Measurements from ENCODE around the gene WDR7. TPM values are rescaled to one million over a fixed set of nuclear protein-coding genes. Genes with fewer than 3 reads are reported as not detected.

The WDR7 gene
- total and polyA plus RNA-seq, 4 donors, result 3.7 to 42.7 (median 19.0) TPM

GRCh38 chr18:57051021-57051656, 400.0 kb downstream of the WDR7 start:
- WGBS, 2 donors, result 42 to 54% methylated on average over 3 of the region's 3 CpGs
- TF ChIP-seq CTCF (IDR thresholded peaks at IDR 0.05; ENCODE audit: control extremely low read depth, extremely low read depth), result no peak
- Histone ChIP-seq H3K4me3 (no peak overlapping the region), H3K27me3 (ENCODE audit: control insufficient read depth in 3 of 3, insufficient read depth in 3 of 3, low read length in 2 of 3) (no peaks in the 10 kb centered on the region), H3K9me3 (ENCODE audit: control insufficient read depth in 4 of 4, insufficient read depth in 3 of 4, low read length in 3 of 4) (peaks cover 0 to 7% (median 0%) of the 10 kb centered on the region in 4 donors), H3K4me1 (ENCODE audit: control insufficient read depth in 5 of 5, insufficient read depth in 5 of 5, low read length in 5 of 5) (no peaks in the 10 kb centered on the region), H3K27ac (ENCODE audit: low read depth in 1 of 2, low read length in 1 of 2) (no peak overlapping the region), H3K36me3 (ENCODE audit: control insufficient read depth in 4 of 4, insufficient read depth in 4 of 4, low read length in 4 of 4) (no peaks in the 10 kb centered on the region), H3K9ac (ENCODE audit: insufficient read depth in 1 of 2, low read length in 2 of 2) (no peak overlapping the region)
- DNase-seq (peak in 1 of 3 donors; percentile 4), ATAC-seq (ENCODE audit: insufficient read depth, low FRiP score) (no peak)

DNA sequence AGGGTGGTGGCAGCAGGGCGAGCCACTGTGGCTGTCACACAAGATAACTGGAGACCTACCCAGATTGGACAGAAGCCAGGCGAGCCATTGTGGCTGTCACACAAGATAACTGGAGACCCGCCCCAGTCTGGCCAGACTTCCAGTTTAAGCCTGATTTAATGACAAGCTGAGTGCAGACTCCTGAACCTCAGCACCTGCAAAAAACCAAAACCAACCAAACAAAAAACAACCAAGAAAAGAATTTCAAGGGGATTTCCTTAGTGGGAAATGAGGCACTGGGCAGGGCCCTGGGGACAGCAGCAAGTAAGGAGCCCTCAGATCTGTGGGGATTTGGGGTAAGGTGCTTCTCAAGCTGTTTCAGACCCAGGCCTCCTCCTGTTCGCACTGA, 400.5 kb downstream of the WDR7 start:
- H3K4me3 ChIP-seq, result no peak overlapping the region
- H3K9me3 ChIP-seq (ENCODE audit: control insufficient read depth in 4 of 4, insufficient read depth in 3 of 4, low read length in 3 of 4), result peaks cover 0 to 2% (median 0%) of the 10 kb centered on the region in 4 donors
- H3K27me3 ChIP-seq (ENCODE audit: control insufficient read depth in 3 of 3, insufficient read depth in 3 of 3, low read length in 2 of 3), result no peaks in the 10 kb centered on the region
- no peaks in the 10 kb centered on the region for H3K4me1 ChIP-seq (ENCODE audit: control insufficient read depth in 5 of 5, insufficient read depth in 5 of 5, low read length in 5 of 5)
- no peak overlapping the region for H3K27ac ChIP-seq (ENCODE audit: low read depth in 1 of 2, low read length in 1 of 2)
- ATAC-seq (ENCODE audit: insufficient read depth, low FRiP score) (no peak), DNase-seq (peak in 2 of 3 donors; percentile 6 to 36)
- no peaks in the 10 kb centered on the region for H3K36me3 ChIP-seq (ENCODE audit: control insufficient read depth in 4 of 4, insufficient read depth in 4 of 4, low read length in 4 of 4)
- no peak overlapping the region for H3K9ac ChIP-seq (ENCODE audit: insufficient read depth in 1 of 2, low read length in 2 of 2)
- WGBS, 2 donors, result 55 to 62% methylated on average over 4 of the region's 4 CpGs
- TF ChIP-seq CTCF (IDR thresholded peaks at IDR 0.05; ENCODE audit: control extremely low read depth, extremely low read depth), result no peak

DNA sequence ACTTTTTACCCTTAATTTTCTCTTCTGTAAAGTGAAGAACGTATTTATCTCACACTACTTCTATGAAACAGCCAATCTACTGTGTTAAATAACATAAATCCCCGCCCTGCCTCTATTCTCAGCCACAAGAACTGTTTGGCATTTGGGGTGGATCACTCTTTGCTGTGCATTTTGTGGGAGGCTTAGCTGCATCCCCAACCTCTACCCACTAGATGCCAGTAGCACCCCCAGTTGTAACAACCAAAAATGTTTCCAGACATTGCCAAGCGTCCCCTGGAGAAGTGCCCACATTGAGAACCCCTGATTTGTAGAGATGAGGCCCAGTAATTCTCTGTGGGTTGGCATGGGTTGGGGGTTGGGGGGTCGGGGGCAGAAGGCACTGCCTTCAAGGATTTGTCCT, 401.0 kb downstream of the WDR7 start:
- Histone ChIP-seq H3K27ac (ENCODE audit: low read depth in 1 of 2, low read length in 1 of 2) (no peak overlapping the region), H3K36me3 (ENCODE audit: control insufficient read depth in 4 of 4, insufficient read depth in 4 of 4, low read length in 4 of 4) (no peaks in the 10 kb centered on the region), H3K9me3 (ENCODE audit: control insufficient read depth in 4 of 4, insufficient read depth in 3 of 4, low read length in 3 of 4) (peaks cover 0 to 3% (median 0%) of the 10 kb centered on the region in 4 donors), H3K4me3 (no peak overlapping the region), H3K27me3 (ENCODE audit: control insufficient read depth in 3 of 3, insufficient read depth in 3 of 3, low read length in 2 of 3) (no peaks in the 10 kb centered on the region), H3K4me1 (ENCODE audit: control insufficient read depth in 5 of 5, insufficient read depth in 5 of 5, low read length in 5 of 5) (no peaks in the 10 kb centered on the region), H3K9ac (ENCODE audit: insufficient read depth in 1 of 2, low read length in 2 of 2) (no peak overlapping the region)
- ATAC-seq (ENCODE audit: insufficient read depth, low FRiP score) (no peak), DNase-seq (no peak)
- TF ChIP-seq CTCF (IDR thresholded peaks at IDR 0.05; ENCODE audit: control extremely low read depth, extremely low read depth), result no peak
- WGBS, 2 donors, result 82% methylated on average over 4 of the region's 4 CpGs

DNA sequence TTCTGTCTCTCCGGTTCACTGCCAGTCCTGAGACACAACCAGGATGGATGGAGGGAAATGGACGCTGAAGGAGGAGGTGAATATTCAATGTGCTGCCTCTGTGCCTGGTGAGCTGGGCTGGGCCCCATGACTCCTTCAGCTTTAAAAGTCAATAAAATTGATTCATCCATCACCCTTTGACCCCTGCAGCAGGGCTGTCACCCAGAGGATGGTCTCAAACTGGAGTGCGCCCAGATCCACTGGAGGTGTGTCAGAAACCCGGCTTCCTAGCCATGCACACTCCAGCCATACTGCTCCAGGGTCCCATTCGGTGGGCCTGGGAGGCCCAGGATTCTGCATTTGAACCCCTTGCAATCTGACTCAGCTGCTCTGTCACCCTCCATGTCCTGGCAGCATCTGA, 401.6 kb downstream of the WDR7 start:
- TF ChIP-seq CTCF (IDR thresholded peaks at IDR 0.05; ENCODE audit: control extremely low read depth, extremely low read depth), result no peak
- Histone ChIP-seq H3K36me3 (ENCODE audit: control insufficient read depth in 4 of 4, insufficient read depth in 4 of 4, low read length in 4 of 4) (no peaks in the 10 kb centered on the region), H3K4me1 (ENCODE audit: control insufficient read depth in 5 of 5, insufficient read depth in 5 of 5, low read length in 5 of 5) (no peaks in the 10 kb centered on the region), H3K4me3 (no peak overlapping the region), H3K9me3 (ENCODE audit: control insufficient read depth in 4 of 4, insufficient read depth in 3 of 4, low read length in 3 of 4) (peaks cover 0 to 3% (median 0%) of the 10 kb centered on the region in 4 donors), H3K9ac (ENCODE audit: insufficient read depth in 1 of 2, low read length in 2 of 2) (no peak overlapping the region), H3K27ac (ENCODE audit: low read depth in 1 of 2, low read length in 1 of 2) (no peak overlapping the region), H3K27me3 (ENCODE audit: control insufficient read depth in 3 of 3, insufficient read depth in 3 of 3, low read length in 2 of 3) (peaks cover 0 to 4% (median 0%) of the 10 kb centered on the region in 3 donors)
- no peak for DNase-seq
- ATAC-seq (ENCODE audit: insufficient read depth, low FRiP score), result no peak
- 89 to 97% methylated on average over 5 of the region's 5 CpGs for WGBS, 2 donors

All from lung (tissue), 12 donors.